Neural cell (in vitro differentiated cells): ENCODE results near the gene BLVRA. TPM values are rescaled to one million over a fixed set of nuclear protein-coding genes. Genes with fewer than 3 reads are reported as not detected.

Source experiments
- H2AFZ ChIP-seq: fragments of 200-600, 300-800 bp; sonication (generic), shearing (Covaris generic); 2 replicates; pipeline ENCODE4 v1.6.0; 2014; ENCODE audit warnings: low read depth, mild to moderate bottlenecking, antibody characterized with exemption, low read length, moderate library complexity
- H3F3A ChIP-seq: fragments of 200-600 bp; shearing (Covaris generic); 2 replicates; pipeline ENCODE4 v1.6.1; 2016; ENCODE audit warnings: mild to moderate bottlenecking, moderate library complexity, mixed read lengths, antibody characterized with exemption, low read length; ENCODE audit not compliant: insufficient read depth, poor library complexity, severe bottlenecking
- H3K27ac ChIP-seq: fragments of 200-600, 300-800 bp; sonication (generic), shearing (Covaris generic); 2 replicates; pipeline ENCODE4 v1.5.1; 2014; ENCODE audit warnings: mild to moderate bottlenecking, low read length, moderate library complexity
- H3K27me3 ChIP-seq: fragments of 300-800, 200-600 bp; sonication (generic), shearing (Covaris generic); 2 replicates; pipeline ENCODE4 v1.6.0; 2014; ENCODE audit warnings: mild to moderate bottlenecking, low read depth, low read length, moderate library complexity; ENCODE audit not compliant: insufficient read depth
- H3K36me3 ChIP-seq: fragments of 300-800, 200-600 bp; sonication (generic), shearing (Covaris generic); 2 replicates; pipeline ENCODE4 v1.5.1; 2014; ENCODE audit warnings: mild to moderate bottlenecking, antibody characterized with exemption, low read length, moderate library complexity; ENCODE audit not compliant: insufficient read depth
- H3K4me2 ChIP-seq: fragments of 300-800, 200-600 bp; sonication (generic), shearing (Covaris generic); 2 replicates; pipeline ENCODE4 v1.6.0; 2014; ENCODE audit warnings: mild to moderate bottlenecking, low read length
- H3K4me3 ChIP-seq: fragments of 300-800, 200-600 bp; sonication (generic), shearing (Covaris generic); 2 replicates; pipeline ENCODE4 v1.5.1; 2014; ENCODE audit warnings: mild to moderate bottlenecking, low read length, moderate library complexity
- H3K79me2 ChIP-seq: fragments of 200-600 bp; shearing (Covaris generic); replicated peaks from 2 replicates; pipeline ENCODE4 v1.6.0; 2014; ENCODE audit warnings: mild to moderate bottlenecking, low read length, moderate library complexity; ENCODE audit not compliant: insufficient read depth
- H3K9ac ChIP-seq: fragments of 300-800, 200-600 bp; sonication (generic), shearing (Covaris generic); 2 replicates; pipeline ENCODE4 v1.6.1; 2016; ENCODE audit warnings: mild to moderate bottlenecking, low read length, mixed read lengths
- H3K9me2 ChIP-seq: fragments of 200-600 bp; shearing (Covaris generic); 2 replicates; pipeline ENCODE4 v1.6.1; 2016; ENCODE audit warnings: mild to moderate bottlenecking, low read length, mixed read lengths; ENCODE audit not compliant: insufficient read depth
- H3K9me3 ChIP-seq: fragments of 200-600, 300-800 bp; sonication (generic), shearing (Covaris generic); 2 replicates; pipeline ENCODE4 v1.6.1; 2016; ENCODE audit warnings: mild to moderate bottlenecking, mixed run types, low read length, moderate library complexity, mixed read lengths
- H4K20me1 ChIP-seq: fragments of 200-600 bp; shearing (Covaris generic); 2 replicates; pipeline ENCODE4 v1.6.1; 2016; ENCODE audit warnings: mild to moderate bottlenecking, mixed run types; ENCODE audit not compliant: insufficient read depth
- CTCF ChIP-seq: fragments of 450-650 bp; IDR thresholded peaks from 2 replicates; pipeline ENCODE4 v1.5.1; 2014; ENCODE audit warnings: antibody characterized with exemption, mild to moderate bottlenecking, moderate library complexity; ENCODE audit not compliant: poor library complexity, severe bottlenecking
- EP300 ChIP-seq: fragments of 450-650 bp; conservative IDR thresholded peaks from 2 replicates; pipeline ENCODE4 v1.6.1; 2014; ENCODE audit warnings: antibody characterized with exemption, mild to moderate bottlenecking, moderate library complexity; ENCODE audit not compliant: poor library complexity, severe bottlenecking
- EZH2 ChIP-seq: fragments of 200-600, 300-800 bp; shearing (Covaris generic), sonication (generic); IDR thresholded peaks from 2 replicates; pipeline ENCODE4 v1.6.1; 2014; ENCODE audit warnings: antibody characterized with exemption, low read length, borderline replicate concordance, mild to moderate bottlenecking; ENCODE audit not compliant: insufficient read depth, poor library complexity, severe bottlenecking
- MXI1 ChIP-seq: fragments of 450-650 bp; conservative IDR thresholded peaks from 2 replicates; pipeline ENCODE4 v1.6.1; 2014; ENCODE audit warnings: antibody characterized with exemption, mild to moderate bottlenecking; ENCODE audit not compliant: poor library complexity, severe bottlenecking
- POLR2AphosphoS5 ChIP-seq: IDR thresholded peaks from 2 replicates; pipeline ENCODE4 v1.6.1; 2012
- RAD21 ChIP-seq: fragments of 450-650 bp; conservative IDR thresholded peaks from 2 replicates; pipeline ENCODE4 v1.6.1; 2014; ENCODE audit warnings: antibody characterized with exemption, mild to moderate bottlenecking, moderate library complexity
- REST ChIP-seq: IDR thresholded peaks from 2 replicates; pipeline ENCODE4 v1.6.1; 2012; ENCODE audit warnings: borderline replicate concordance
- SMC3 ChIP-seq: fragments of 450-650 bp; conservative IDR thresholded peaks from 2 replicates; pipeline ENCODE4 v1.6.1; 2014; ENCODE audit warnings: antibody characterized with exemption, mild to moderate bottlenecking, moderate library complexity; ENCODE audit not compliant: poor library complexity
- TAF1 ChIP-seq: IDR thresholded peaks from 2 replicates; pipeline ENCODE4 v1.6.1; 2012; ENCODE audit warnings: low read depth
- polyA plus RNA-seq: library from polyadenylated mRNA; depleted of rRNA; stranded (reverse); fragments of >200 nt; gene quantifications from 2 replicates; pipeline ENCODE4 v1.2.3, GENCODE V29; 2014

The BLVRA gene
- polyA plus RNA-seq, 1 donor from 2014 or later, result 12.4 TPM

DNA sequence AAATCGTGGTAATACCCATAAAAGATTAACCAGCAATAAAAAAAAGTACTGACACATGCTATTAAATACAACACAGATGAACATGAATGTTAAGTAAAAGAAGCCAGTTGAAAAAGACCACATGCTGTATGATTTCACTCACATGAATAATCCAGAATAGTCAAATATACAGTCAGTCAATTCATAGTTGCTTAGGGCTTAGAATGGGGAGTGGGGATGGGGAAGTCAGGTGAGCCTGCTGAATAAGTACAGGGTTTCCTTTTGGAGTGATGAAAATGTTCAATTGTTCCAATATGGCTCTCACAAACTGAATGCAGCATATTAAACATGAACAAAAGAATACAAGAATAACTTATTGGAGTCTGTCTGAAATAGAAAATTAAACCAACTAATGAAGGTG lies 31.0 kb upstream of the BLVRA start:
- Histone ChIP-seq H3K9ac (no peak overlapping the region), H3K9me2 (no peaks in the 10 kb centered on the region), H4K20me1 (no peaks in the 10 kb centered on the region), H3K9me3 (no peaks in the 10 kb centered on the region), H3K4me2 (peak overlapping the region; percentile 1), H3K27me3 (no peaks in the 10 kb centered on the region), H3K79me2 (peaks cover 57% of the 10 kb centered on the region), H3K36me3 (no peaks in the 10 kb centered on the region), H3K27ac (no peak overlapping the region), H3K4me3 (peak overlapping the region; percentile 28), H3F3A (no peaks in the 10 kb centered on the region), H2AFZ (no peak overlapping the region)
- TF ChIP-seq MXI1, result no peak
- TF ChIP-seq EZH2, result no peak
- no peak for TF ChIP-seq CTCF
- no peak for TF ChIP-seq TAF1
- no peak for TF ChIP-seq REST
- TF ChIP-seq EP300, result no peak
- TF ChIP-seq SMC3, result no peak
- TF ChIP-seq POLR2AphosphoS5, result no peak
- no peak for TF ChIP-seq RAD21

GRCh38 chr7:43729214-43729923 lies 29.1 kb upstream of the BLVRA start, which contains the start of gene COA1:
COA1 (minus strand) TSS chr7:43729523; CDS start chr7:43648614, 80,909 bp downstream.
- Histone ChIP-seq H3K79me2 (peaks cover 43% of the 10 kb centered on the region), H2AFZ (peak within 1 kb of the TSS; percentile 84), H3K9me2 (no peaks in the 10 kb centered on the region), H3K9me3 (no peaks in the 10 kb centered on the region), H3K4me3 (peak within 1 kb of the TSS; percentile 85), H3K27me3 (no peaks in the 10 kb centered on the region), H3K36me3 (no peaks in the 10 kb centered on the region), H3K9ac (peak within 1 kb of the TSS; percentile 69), H4K20me1 (no peaks in the 10 kb centered on the region), H3F3A (no peaks in the 10 kb centered on the region), H3K27ac (peak within 1 kb of the TSS; percentile 61), H3K4me2 (peak within 1 kb of the TSS; percentile 67)
- peak; percentile 37 for TF ChIP-seq REST
- no peak for TF ChIP-seq EZH2
- peak; percentile 55 for TF ChIP-seq SMC3
- no peak for TF ChIP-seq EP300
- TF ChIP-seq RAD21, result peak; percentile 46
- peak; percentile 47 for TF ChIP-seq CTCF
- peak; percentile 66 for TF ChIP-seq POLR2AphosphoS5
- peak; percentile 24 for TF ChIP-seq TAF1
- TF ChIP-seq MXI1, result peak; percentile 97
